ENCODE results near the gene ZNF335.
A peak's percentile ranks its signal among the peaks of the same experiment; 100 is the strongest.

Gene ZNF335

DNA sequence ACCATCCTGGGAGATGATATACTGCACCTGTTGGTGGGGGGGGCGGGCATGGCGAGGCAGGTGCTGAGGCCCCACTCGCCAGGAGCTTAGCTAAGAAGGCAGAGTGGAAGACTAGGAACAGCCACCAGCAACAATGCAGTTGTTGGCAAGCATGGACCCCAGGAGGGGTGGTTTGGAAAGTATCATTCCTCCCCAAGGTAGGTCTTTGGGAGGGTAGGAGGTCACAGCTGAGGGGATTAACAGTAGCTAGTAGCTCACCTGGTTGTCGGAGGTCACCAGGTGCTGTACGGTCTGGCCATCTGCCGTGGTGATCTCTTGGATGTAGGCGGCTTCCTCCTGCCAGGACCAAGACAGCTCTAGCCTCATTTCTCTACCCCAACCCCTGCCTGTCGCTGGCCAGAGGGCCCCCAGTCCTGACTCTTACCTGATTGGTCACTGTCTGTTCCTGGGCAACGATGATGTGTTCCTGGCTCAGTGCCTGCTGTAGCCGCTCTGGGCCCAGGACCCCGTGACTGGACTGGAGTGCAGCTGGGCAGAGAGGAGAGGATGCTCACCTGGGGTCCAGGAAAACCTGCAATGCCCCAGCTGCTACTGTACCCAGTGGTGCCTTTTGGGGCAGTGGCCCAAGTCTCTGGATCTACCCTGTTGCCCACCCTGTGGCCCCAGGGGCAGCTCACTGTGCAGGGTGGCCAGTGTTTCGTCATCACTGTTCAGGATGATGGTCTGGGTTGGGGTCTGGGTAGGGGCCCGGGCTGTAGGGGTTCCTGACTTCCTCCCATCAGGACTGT lies 22.3 kb downstream of the ZNF335 start:
- no peak for DNase-seq (ENCODE audit: low spot score)

DNA sequence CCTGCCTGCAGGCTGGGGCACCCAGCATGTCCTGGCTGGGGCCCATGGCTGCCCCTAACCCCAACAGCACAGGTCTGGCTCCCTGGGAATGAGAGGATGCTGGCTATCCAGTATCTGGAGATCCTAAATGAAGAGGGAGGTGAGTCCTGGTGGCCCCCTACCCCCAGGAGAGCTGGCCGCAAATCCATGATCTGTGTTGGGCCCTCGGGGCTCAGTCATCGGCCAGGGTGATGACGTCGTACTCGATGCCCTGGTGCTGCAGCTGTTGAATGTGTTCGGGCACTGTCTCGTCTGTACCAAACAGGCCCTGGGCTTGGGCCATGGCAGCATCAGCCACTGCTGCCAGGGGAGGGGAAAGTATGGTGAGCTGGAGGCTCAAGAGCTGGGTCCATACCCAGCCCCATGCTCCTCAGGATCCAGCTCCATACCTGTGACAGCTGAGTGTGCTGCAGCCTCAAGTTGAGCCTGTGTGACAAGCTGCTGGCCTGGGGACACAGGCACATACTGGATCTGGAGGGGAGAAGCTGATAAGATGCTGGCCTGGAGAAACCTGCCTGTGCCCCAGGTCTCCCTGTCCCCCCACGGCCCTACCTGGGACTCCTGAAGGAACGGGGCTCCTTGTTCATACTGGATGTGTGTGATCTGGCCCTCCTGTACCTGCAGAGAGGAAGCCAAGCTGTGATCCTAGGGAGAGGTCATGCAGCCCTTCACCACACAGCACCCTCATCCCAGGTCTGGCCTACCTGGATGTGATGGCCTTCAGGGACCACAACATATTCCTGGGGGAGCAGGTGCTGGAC lies 23.1 kb downstream of the ZNF335 start:
- no peak for DNase-seq (ENCODE audit: low spot score)

DNA sequence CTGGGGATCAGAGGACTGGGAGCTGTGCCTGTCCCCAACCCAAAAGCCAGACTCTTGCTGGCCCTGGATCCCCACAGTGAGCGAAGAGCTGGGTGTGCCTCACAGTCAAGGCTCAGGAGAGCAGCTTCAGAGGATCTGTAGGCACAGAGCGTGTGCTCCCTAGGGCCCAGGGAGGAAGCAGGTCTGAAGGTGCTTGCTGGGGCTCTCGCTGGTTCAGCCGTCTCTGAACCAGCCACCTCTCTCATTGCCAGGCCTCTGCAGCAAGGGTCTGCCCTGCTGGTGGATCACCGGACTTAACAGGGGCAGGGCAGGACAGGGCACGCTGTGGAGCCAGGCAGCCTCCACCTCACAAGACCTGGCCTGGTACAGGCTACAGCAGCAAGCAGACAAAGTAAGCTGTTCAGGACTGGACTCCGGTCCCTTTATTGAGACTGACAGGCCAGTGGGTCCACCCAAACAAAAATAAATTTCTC lies 23.7 kb downstream of the ZNF335 start:
- DNase-seq (ENCODE audit: low spot score): no peak

DNA sequence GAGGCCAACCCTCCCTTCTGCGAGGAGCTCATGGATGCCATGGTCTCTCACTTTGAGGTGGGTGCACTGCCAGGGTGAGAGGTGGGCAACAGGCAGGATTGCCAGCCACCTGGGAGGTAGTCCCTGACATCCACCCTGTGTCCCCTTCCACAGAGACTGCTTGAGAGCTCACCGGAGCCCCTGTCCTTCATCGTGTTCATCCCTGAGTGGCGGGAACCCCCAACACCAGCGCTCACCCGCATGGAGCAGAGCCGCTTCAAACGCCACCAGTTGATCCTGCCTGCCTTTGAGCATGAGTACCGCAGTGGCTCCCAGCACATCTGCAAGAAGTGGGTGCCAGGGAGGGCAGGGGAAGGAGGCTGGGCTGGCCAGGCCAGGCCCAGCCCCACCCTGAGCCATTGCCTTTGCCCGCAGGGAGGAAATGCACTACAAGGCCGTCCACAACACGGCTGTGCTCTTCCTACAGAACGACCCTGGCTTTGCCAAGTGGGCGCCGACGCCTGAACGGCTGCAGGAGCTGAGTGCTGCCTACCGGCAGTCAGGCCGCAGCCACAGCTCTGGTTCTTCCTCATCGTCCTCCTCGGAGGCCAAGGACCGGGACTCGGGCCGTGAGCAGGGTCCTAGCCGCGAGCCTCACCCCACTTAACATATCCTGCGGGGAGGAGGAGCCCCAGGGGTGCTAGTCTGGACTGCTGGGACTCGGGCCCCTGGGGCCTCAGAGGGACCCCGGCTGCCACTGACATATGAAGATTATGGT lies 24.7 kb downstream of the ZNF335 start:
- DNase-seq (ENCODE audit: low spot score): no peak

DNA sequence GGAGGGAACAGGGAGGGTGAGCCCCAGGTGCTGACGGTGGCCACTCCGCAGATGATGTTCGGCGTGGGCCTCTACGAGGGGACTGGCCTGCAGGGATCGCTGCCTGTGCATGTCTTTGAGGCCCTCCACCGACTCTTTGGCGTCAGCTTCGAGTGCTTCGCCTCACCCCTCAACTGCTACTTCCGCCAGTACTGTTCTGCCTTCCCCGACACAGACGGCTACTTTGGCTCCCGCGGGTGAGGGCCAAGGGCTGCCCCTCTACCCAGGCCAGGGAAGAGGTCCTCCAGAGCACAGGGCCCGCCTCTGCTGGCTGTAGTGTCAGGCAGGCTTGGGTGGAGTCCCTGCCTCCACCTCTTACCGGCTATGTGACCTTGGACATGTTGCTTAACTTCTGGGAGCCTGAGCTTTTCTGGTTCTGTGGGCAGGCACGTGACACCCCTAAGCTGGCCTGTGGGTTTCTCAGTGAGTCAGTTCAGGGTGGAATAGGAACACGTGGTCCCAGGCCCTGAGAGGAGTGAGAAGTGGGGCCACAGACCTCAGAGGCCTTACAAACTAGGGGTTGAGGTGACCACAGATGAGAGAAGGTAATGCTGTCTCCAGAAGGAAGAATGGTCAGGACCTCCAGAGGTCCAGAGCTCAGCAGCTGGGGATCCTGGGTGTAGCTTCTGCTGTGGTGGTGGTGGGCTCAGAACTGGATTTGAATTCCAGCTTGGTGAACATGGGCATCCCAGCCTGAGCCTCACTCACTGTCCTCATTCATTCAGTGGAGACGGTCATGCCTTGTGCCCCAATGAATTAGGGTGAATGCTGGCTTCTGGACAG lies 25.6 kb downstream of the ZNF335 start:
- DNase-seq (ENCODE audit: low spot score): peak; percentile 61

DNA sequence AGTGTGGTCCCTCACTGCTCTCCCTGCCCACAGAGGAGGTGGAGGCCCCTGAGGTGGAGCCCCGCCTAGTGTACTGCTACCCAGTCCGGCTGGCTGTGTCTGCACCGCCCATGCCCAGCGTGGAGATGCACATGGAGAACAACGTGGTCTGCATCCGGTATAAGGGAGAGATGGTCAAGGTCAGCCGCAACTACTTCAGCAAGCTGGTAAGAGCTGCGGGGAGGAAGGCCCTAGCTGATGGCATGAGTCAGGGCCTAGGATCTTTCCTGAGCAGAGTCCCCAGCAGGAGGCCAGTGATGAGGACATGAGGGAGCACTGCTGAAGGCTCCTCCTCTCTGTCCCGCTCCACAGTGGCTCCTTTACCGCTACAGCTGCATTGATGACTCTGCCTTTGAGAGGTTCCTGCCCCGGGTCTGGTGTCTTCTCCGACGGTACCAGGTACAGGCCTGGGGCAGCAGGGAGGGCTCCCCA lies 26.3 kb downstream of the ZNF335 start:
- DNase-seq (ENCODE audit: low spot score): no peak

DNA sequence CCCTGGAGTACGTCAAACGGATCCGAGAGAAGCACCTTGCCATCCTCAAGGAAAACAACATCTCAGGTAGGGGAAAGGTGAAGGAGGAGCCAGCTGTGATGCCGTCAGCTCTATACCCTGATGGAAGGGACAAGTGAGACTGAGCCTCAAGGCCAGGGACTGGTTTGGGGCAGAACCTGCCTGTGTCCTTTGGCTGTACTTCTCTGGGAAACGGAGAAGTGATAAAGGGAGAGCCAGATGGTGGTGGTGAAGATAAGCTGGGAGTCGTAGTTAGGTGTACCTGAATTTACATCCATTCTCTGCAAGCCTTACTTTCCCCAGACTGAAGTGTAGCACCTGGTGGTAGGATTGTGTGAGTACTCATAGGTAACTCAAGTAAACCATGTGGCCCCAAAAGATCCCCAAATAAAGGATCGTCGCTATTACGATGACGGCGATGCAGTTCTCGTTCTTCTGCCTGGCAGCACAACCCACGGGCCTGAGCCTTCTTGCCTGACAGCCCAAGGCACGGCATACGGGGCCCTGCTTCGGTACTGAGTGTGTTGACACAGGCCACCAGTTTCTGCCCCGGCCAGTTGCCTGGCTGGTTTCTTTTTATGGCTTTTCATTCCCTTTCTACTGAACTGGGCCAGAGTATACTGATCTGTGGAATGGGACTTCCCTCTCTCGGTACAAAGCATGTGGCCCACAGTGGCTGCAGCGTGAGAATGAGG lies 26.9 kb downstream of the ZNF335 start:
- DNase-seq (ENCODE audit: low spot score): no peak

DNA sequence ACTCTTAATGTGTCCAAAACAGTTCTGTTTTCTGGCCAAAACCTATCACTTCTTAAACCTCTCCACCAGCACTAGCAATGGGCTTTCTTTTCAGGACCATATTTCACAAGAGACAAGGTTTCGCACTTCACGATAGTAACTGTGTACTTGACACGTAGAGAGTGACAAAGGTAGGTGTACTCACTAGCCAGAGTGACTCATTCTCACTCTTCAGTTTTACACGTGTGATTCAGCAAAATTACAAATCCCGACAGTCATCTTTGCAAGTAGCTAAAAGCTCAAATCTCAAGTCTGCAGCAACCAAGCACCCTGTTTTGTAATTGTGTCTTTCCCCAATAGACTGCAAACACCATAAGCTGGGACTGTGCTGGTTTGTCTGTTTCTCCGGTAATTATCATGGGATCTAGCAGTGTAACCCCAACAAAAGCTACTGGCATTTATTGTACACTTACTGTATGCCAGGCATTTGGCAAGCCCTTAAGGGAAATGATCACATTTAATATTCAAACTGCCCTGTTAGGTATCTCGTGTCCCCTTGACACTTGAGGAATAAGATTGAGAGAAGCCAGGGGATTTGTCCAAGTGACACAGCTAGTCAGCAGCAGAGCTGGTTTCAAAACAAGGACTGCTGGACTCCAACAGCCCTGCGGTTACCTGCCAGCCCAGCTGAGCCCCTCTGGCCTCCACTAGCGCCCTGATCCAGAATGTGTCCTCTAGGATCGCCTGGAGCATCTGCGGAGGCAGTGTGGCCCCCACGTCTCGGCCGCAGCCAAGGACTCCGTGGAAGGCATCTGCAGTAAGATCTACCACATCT lies 27.6 kb downstream of the ZNF335 start:
- DNase-seq (ENCODE audit: low spot score): no peak

DNA sequence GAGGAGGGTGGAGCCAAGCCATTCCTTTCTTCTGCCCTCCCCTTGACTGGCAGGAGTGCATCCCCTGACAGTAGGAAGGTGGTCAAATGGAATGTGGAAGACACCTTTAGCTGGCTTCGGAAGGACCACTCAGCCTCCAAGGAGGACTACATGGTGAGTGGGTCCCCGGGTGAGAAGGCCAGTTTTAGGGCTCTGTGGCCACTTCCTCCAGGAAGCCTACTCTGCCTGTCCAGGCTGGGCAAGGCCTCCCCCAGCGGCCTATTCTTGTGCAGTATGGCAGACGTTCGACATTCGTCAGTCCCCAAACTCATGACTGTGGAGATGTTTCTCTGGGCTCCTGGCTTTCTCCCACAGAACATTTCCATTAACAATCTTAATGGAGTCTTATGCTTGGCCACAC lies 28.4 kb downstream of the ZNF335 start:
- DNase-seq (ENCODE audit: low spot score): no peak

DNA sequence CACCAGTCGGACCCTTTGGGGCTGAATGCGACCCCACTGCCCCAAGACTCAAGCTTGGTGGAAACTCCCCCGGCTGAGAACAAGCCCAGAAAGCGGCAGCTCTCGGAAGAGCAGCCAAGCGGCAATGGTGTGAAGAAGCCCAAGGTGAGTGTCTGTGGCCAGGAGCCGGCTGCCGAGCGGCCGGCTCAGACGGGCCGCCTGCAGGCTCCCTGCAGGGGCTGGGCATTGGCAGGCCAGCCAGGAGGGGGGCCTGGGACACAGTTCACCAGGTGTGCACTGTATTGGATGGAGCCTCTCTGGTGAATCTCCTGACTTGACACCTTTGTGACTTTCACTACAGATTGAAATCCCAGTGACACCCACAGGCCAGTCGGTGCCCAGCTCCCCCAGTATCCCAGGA lies 31.5 kb downstream of the ZNF335 start:
- DNase-seq (ENCODE audit: low spot score): no peak

DNA sequence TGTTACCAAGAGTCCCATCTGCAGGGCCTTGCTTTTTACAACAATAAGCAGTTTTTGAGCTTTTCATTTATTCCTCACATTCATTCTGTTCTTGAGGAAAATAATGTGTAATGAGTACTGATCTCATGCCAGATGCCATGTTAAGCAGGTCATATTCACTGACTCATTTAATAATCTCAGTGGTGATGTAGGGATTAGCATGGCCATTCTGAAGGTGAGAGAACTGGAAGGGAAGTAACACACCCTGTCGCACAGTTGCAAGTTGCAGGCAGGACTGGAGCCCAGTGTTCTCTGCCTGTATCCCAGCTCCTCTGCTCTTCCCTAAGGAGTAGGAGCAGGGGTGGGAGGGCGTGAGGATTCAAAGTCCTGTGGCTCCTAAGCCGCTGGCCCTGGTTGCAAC lies 31.9 kb downstream of the ZNF335 start:
- DNase-seq (ENCODE audit: low spot score): no peak

DNA sequence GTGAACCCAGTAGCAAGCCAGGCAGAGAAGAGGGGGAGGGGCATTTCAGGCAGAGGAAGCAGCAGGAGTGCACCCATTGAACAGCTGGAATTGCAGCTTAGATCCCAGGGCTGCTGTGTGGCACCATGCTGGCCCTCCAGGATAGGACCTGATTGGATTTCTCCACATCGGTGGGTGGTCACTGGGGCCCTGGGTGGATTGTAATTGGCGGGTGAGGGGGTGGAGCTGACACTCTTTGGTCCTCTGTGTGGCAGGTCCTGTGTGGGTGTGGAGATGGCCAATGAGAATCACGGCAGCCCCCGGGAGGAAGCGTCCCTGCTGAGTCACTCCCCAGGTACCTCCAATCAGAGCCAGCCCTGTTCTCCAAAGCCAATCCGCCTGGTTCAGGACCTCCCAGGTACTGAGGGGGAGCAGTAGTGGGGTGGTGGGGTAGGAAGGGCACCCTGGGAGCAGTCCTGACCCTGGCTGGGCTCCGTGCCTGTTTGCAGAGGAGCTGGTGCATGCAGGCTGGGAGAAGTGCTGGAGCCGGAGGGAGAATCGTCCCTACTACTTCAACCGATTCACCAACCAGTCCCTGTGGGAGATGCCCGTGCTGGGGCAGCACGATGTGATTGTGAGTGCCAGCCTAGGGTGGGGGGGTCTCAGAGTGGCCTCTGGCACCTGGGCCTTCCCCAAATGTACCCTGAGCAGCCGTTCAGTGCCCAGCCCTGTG lies 33.1 kb downstream of the ZNF335 start:
- no peak for DNase-seq (ENCODE audit: low spot score)

DNA sequence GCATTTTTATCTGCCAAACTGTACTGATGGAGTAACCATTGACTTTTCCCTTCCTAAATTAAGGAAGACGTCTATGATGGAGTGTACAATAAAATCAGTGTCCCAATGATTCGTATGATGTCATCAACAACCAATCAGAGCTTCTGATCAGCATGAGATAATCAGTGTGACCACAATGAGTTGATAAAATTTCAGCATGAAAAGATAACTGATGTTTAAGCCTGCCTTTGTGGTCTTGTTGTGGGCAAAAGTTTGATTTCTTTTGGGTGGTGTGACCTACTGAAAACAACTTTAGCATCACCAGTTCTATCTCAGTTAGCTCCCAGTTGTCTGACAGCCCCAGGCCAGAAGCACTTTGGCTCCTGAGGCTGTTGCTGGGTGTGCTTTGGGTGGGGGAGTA lies 34.2 kb downstream of the ZNF335 start:
- no peak for DNase-seq (ENCODE audit: low spot score)

DNA sequence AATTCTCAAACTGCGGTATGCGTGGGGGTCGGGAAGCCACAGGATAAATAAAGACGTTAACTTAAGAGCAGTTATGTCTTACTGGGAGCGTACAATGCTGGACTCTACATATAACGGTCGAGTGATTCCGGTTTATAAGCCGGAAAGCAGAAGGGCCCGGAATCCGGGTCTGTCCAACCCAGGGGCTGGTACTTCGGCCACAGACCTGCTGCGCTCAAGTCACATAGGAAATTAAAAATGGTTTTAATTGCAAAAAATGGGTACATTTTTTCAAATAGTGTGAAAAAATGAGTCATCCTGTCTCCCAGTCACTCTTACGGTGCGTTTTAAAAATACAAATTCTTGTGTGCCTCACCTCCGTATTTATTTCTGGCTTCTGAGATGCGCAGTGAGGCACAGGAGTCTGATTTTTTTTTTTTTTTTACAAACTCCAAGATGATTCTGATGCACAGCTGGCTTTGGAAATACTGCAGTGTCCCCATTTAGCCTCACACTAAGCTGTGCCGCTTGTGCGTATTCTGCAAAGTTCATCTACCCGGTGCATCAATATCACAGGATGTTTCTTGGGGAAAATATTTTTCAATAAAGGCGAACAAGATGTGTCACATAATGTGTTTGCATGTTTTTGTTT lies 36.5 kb downstream of the ZNF335 start:
- DNase-seq (ENCODE audit: low spot score): peak; percentile 23

DNA sequence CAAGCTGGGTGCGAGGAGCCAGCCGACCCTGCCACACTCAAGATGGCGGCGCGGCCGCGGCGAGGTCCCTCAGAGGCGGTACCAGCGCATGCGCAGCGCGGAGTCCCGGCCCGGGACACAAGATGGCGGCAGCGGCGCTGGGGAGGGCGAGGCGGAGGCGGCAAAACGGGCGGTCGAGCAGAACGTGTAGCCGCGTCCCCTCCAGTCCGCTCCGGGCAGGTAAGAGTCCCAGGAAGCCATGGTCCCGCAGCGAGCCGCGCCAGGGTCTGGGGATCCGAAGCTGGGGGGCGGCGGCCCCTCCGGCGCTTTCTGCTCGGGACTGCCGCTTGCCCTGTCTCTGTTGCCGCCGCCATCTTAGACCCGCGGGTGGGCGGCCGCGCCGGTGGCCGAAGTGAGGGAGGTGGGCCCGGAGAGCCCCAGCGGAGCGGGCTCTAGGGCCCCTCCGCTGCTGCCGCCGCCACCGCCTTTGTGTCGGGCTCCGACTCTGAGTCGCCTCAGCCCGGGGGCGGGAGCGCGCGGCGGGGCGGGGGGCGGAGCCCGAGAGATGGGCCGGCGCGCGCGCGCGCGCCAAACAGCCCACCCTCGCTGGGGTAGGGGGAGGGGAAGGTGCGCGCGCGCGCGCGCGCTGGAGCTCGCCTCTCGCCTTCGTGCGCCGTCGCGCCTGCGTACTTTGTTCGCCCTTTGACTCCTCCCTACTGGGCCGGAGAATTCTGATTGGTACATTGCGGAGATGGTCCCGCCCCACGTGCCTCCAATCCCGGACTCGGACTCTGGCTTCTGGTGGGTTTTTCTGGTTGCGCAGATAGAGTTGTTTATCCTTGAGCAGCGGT lies 37.2 kb downstream of the ZNF335 start, which contains the start of gene PCIF1:
PCIF1 (plus strand) TSS at position 98 of the 830 bp plus-strand sequence. CDS start 4,317 bp downstream, outside the sequence.
- DNase-seq (ENCODE audit: low spot score): peak; percentile 99

DNA sequence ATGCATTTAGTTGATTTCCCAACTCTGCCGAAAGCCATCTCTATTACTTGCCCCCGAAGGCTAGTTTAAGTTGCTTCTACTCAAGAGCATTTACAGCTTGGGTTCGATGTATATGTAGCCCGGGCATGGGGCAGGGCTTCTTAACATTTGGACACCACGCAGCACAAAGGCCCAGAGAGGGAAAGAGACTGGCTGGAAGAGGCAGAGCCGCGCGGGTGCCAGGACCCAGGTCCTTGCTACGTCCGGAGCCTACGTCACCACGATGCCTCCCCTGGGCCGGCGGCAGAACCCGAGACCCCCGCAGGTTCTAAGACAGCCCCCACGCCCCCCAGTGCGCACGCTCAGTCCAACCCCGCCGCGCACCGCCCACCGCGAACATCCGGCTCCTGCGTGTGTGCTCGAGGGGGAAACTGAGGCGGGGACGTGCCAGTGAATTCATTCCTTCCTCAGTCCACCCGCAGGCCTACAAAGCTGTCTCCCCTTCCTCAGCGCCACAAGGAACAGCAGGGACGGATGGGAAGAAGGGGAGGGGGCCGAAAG lies 37.9 kb downstream of the ZNF335 start:
- peak; percentile 61 for DNase-seq (ENCODE audit: low spot score)

DNA sequence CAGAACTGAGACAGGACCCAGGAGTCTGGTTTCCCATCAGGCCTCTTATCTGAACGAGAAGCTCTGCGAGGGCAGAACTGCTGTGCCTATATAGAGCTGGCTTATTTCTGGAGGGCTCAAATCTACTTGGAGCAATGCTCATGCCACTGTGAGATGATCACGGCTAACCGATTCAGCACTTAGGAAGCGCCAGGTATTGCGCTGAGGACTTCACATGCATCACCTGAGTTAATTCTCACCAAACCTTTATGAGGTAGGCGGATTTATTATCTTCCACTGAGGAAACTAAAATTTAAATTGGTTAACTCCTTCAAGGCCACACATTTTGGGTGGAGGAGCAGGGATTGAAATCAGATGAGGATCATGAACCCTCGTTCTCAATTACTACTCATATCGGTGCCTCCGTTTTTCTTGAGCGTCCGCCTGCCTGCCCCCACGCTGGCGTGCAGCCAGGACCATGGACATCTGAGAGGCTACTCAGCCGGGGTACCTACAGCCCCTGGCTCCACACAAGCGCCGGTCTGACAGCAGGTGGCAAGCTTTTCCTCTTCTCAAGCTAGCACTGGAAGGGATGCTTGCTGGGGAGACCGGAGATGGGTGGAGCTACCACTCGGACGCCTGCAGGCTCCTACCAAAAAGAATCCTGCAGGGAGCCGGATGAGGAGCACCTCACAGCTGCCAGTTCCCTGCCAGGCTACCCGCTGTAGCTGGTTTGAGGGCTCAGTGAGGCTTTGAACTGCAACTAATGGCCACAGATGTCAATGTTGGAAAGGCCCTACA lies 38.5 kb downstream of the ZNF335 start:
- peak; percentile 79 for DNase-seq (ENCODE audit: low spot score)

Measured in GM03348 (cell line).